ENCODE data around the gene LHX6. TPM values are rescaled to one million over a fixed set of nuclear protein-coding genes. Genes with fewer than 3 reads are reported as not detected.
A peak's percentile ranks its signal among the peaks of the same experiment; 100 is the strongest.

The LHX6 gene
- total and polyA plus RNA-seq, 3 donors from 2014 or later = 8.8 to 11.5 (median 8.8) TPM

DNA sequence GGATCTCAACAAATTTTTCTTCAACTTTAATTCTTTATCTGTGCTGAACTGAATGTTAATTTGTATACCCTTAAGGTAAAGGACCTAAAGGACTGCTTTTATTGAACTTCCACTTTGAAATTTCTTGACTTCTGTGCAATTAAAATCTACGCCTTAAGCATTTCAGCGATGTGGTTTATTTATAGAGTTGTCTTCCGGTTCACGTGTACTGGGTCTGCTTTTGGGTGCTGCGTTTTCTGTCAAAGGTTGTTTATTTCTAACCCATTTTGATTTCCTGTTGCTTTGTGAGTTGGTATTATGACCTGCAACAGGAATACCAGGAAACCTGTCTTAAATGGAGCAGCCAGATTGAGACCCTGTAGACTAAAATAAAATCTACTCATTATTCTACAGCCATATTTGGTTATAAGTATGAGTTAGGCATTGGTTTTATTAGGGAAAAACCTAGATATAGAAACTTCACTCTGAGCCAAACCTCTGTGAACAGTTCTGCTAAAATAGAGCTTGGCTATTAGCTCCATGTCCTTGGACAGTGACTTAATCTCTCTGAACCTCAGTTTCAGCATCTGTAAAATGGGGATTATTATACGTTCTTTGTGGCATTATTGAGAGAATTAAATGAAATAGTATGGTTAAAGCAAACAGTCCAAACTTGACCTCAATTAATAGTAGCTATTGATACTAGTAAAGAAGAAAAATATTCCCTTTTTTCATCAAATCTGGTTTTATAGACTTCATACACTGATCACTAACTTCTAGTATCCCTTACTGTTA lies 39.5 kb upstream of the LHX6 start:
- H3K36me3 ChIP-seq (ENCODE audit: low read depth, missing control alignments) = no peaks in the 10 kb centered on the region
- H3K27me3 ChIP-seq = no peaks in the 10 kb centered on the region
- no peaks in the 10 kb centered on the region for H3K9me3 ChIP-seq
- TF ChIP-seq, protein P1, sequence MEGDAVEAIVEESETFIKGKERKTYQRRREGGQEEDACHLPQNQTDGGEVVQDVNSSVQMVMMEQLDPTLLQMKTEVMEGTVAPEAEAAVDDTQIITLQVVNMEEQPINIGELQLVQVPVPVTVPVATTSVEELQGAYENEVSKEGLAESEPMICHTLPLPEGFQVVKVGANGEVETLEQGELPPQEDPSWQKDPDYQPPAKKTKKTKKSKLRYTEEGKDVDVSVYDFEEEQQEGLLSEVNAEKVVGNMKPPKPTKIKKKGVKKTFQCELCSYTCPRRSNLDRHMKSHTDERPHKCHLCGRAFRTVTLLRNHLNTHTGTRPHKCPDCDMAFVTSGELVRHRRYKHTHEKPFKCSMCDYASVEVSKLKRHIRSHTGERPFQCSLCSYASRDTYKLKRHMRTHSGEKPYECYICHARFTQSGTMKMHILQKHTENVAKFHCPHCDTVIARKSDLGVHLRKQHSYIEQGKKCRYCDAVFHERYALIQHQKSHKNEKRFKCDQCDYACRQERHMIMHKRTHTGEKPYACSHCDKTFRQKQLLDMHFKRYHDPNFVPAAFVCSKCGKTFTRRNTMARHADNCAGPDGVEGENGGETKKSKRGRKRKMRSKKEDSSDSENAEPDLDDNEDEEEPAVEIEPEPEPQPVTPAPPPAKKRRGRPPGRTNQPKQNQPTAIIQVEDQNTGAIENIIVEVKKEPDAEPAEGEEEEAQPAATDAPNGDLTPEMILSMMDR (IDR thresholded peaks at IDR 0.05) = no peak
- TF ChIP-seq POLR2A (IDR thresholded peaks at IDR 0.05) = no peak
- H3K4me1 ChIP-seq = peaks cover 5% of the 10 kb centered on the region
- no peak for DNase-seq
- H3K27ac ChIP-seq = no peak overlapping the region
- 84 to 88% methylated on average over 6 of the region's 6 CpGs for WGBS, 2 donors
- H3K4me3 ChIP-seq = no peak overlapping the region
- intact Hi-C loops (cut with DNase I; ENCODE audit: low total_unique reads) = no loop called here

DNA sequence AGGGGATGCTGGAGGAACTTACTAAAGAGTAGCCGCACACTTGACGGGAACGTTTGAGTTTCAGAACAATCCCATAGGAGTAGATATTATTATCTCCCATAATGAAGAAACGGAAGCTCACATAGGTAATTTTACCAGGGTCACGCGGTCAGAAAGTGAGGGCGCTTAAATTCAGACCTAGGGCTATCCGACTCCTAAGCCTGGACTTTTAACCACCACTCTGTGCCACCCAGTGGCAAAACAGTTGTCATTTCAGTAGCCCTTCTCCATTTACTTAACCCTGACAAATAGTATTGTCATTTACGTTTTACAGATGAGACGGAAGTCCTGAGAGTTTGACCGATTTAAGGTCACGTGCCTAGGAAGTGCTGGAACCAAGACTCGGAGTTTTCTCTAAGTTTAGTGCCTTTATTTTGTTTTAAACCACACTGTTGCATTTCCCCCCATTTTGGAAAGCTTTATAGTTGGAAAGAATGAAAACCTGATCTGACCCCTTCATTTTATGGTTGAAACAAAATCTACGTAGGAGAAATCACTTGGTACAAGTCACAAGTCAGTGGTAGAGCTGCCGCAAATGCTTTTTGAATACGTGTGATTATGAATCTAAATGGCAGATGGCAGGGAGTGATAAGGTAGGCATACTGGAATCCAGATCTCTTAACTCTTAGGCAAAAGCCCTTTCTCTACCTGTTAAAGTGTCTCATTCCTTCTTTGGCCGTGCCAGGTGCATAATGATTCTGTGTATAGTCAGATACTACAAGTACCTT lies 36.6 kb upstream of the LHX6 start:
- TF ChIP-seq, protein P1 (IDR thresholded peaks at IDR 0.05) = no peak
- no peak for TF ChIP-seq POLR2A (IDR thresholded peaks at IDR 0.05)
- Histone ChIP-seq H3K4me1 (peaks cover 9% of the 10 kb centered on the region), H3K9me3 (no peaks in the 10 kb centered on the region), H3K27ac (peak overlapping the region; percentile 88 to 91), H3K27me3 (no peaks in the 10 kb centered on the region), H3K4me3 (peak overlapping the region; percentile 87), H3K36me3 (ENCODE audit: low read depth, missing control alignments) (no peaks in the 10 kb centered on the region)
- WGBS, 2 donors = 7 to 9% methylated on average over 17 of the region's 17 CpGs
- no peak for DNase-seq
- intact Hi-C loops (cut with DNase I; ENCODE audit: low total_unique reads) = no loop called here

DNA sequence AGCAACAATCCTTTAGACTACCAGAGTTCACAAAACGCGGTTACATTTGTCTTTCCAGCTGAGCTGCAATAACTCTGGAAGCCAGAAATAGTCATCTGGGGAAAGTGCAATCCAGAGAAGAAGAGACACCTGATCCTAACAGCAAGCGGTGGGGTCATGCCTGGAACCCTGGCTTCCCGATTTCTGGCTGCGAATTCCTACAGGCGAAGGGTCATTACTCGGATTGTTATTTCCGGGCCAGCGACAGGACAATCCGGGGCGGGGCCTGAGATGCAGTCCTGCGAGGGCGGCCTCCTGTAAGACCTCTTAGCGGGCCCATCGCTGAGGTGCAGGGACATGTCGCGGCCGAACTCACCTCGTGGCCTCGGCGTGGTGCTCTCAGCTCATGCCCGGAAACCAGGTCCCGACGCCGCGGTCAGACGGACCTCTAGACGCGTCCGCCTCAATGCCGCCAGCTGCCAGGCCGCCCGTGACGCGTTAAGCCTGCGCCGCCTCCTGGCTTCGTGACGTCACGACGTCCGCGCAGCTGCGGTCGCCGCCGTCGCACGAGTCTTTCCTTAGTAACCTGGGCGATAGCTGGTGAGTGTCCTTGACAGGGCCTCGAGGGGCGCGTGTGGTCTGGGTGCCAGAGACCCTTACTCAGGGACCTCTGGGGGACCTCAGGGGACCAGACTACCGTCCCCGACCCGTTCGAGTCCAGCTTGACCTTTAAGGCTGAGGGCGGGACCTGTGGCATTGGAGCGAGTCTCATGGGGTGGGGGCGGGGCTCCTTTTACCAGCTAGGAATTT lies 35.8 kb upstream of the LHX6 start, which contains the start of the genes MRRF and RBM18:
Gene MRRF, plus strand, starts transcription at position 523 of the 789 bp plus-strand sequence. CDS start 6,010 bp downstream, outside the sequence.
Gene RBM18, minus strand, starts transcription at position 481 of the 789 bp plus-strand sequence. CDS start 3,348 bp downstream, outside the sequence.
- Histone ChIP-seq H3K27ac (peak within 1 kb of the TSS; percentile 88 to 91), H3K4me1 (peaks cover 9% of the 10 kb centered on the region), H3K36me3 (ENCODE audit: low read depth, missing control alignments) (no peaks in the 10 kb centered on the region), H3K9me3 (no peaks in the 10 kb centered on the region), H3K4me3 (peak within 1 kb of the TSS; percentile 87), H3K27me3 (no peaks in the 10 kb centered on the region)
- intact Hi-C loops (cut with DNase I; ENCODE audit: low total_unique reads) = no loop called here
- peak; percentile 93 for DNase-seq
- WGBS, 2 donors = 0 to 1% methylated on average over 27 to 56 of the region's 60 CpGs
- TF ChIP-seq POLR2A (IDR thresholded peaks at IDR 0.05) = peak; percentile 42
- TF ChIP-seq, protein P1 (IDR thresholded peaks at IDR 0.05) = peak in 1 of 3 experiments; percentile 18

DNA sequence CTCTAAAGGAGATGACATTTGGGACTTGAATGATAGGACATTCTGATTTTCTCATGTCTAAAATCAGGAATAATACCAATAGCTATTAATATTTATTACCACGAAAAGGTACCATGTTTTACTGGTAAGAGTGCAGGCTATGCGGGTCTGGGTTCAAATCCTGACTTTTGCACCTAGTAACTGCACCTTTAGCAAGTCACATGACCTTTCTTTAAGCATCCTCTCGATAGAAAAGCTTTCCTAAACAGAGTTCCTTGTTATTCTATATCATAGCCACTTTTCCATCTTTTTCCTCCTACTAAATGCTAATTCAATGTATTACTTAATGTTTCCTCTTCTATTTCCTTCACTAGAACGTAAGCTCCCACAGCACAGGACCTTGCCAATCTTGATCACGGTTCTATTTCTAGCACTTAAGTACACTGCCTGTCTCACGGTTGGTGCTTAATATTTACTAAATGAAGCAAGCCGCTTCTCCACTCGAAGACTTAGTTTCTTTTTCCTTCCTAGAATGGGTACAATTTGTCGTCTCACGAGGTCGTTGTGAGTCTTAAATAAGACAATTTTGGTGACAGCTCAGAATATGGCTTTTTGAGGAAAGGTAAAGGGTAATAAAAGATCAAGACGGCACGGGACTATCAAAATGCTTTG lies 35.1 kb upstream of the LHX6 start:
- Histone ChIP-seq H3K27me3 (no peaks in the 10 kb centered on the region), H3K9me3 (no peaks in the 10 kb centered on the region), H3K36me3 (ENCODE audit: low read depth, missing control alignments) (no peaks in the 10 kb centered on the region), H3K4me3 (peak overlapping the region; percentile 87), H3K4me1 (peaks cover 9% of the 10 kb centered on the region), H3K27ac (peak overlapping the region in 1 of 2 donors; percentile 91)
- no peak for DNase-seq
- no peak for TF ChIP-seq POLR2A (IDR thresholded peaks at IDR 0.05)
- TF ChIP-seq, protein P1 (IDR thresholded peaks at IDR 0.05) = no peak
- 11 to 13% methylated on average over 13 of the region's 13 CpGs for WGBS, 2 donors
- intact Hi-C loops (cut with DNase I; ENCODE audit: low total_unique reads) = no loop called here
